Activated T-cell treated with anti-CD3 and anti-CD28 coated beads for 24 hours (primary cell): Measurements from ENCODE around the gene IFIT1.
"Not testable (repeated sequence)": the region's sequence is repeated elsewhere in the genome, so short reads cannot be mapped to it uniquely, and the experiment has no call there.

ENCODE experiments used
- DNase-seq: peaks from one replicate; pipeline ENCODE4 v3.0.0-alpha.2; 2020; ENCODE audit warnings: low read depth

The IFIT1 gene

DNA sequence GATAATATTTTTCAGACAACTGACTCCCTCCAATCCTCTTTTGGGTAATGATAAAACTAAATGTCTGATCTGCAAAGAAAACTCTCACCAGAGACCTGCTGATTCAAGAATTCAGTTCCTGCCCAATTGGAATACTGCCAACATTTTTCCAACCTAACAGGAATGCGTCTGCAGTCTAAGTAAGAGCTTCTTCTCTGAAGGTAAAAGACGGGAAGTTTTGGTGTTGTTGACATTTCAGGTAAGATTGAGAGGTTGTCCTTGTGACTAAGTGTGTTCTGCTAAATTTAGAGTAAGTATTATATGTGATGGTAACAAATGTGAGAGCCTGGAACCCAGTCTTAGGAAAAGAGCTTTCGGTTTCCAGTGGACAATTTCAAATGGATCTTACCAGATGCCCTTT lies 39.6 kb downstream of the IFIT1 start:
- no peak for DNase-seq

- DNase-seq: no peak
Observed at GRCh38 chr10:89438525-89438924, 46.1 kb downstream of the IFIT1 start.

GRCh38 chr10:89440226-89441009 lies 48.0 kb downstream of the IFIT1 start:
- DNase-seq: no peak

GRCh38 chr10:89442289-89442688 lies 49.9 kb downstream of the IFIT1 start:
- DNase-seq: no peak

GRCh38 chr10:89444819-89445218 lies 52.4 kb downstream of the IFIT1 start:
- DNase-seq: not testable (repeated sequence)

- DNase-seq: no peak
Observed at GRCh38 chr10:89450901-89451300, 58.5 kb downstream of the IFIT1 start.

- no peak for DNase-seq
Observed at GRCh38 chr10:89452193-89452592, 59.8 kb downstream of the IFIT1 start.

- DNase-seq: no peak
Observed at GRCh38 chr10:89454561-89455347, 62.3 kb downstream of the IFIT1 start.
